Gastrocnemius medialis (tissue), 4 donors: ENCODE data around the gene PF4V1.

ENCODE experiments used
- CTCF ChIP-seq, 5 experiments: fragments of 450-650 bp in 3 of 5; fragments of 200-600 bp in 2 of 5; sonication (generic) in 2 of 5; IDR thresholded peaks in 4 of 5; conservative IDR thresholded peaks in 1 of 5; 1 replicate in 4 of 5; 2 replicates in 1 of 5; pipeline ENCODE4 v1.5.1; 2016 to 2019; ENCODE audit warnings: antibody characterized with exemption in 5 of 5, mild to moderate bottlenecking in 3 of 5, moderate library complexity in 3 of 5
- POLR2A ChIP-seq, 2 donors: fragments of 450-650 bp; IDR thresholded peaks; one replicate each; pipeline ENCODE4 v1.6.1; 2017; ENCODE audit warnings: antibody characterized with exemption in 2 of 2, mild to moderate bottlenecking in 2 of 2, moderate library complexity in 2 of 2

- TF ChIP-seq POLR2A (IDR thresholded peaks at IDR 0.05) (no peak), CTCF (IDR thresholded peaks at IDR 0.05 in 4 of 5, conservative IDR thresholded peaks at IDR 0.05 in 1 of 5) (no peak)
Observed at GRCh38 chr4:73895201-73896175, 42.4 kb downstream of the PF4V1 start.
